GM18907 (cell line): ENCODE results near the gene C12orf50.
"Not testable (repeated sequence)": the region's sequence is repeated elsewhere in the genome, so short reads cannot be mapped to it uniquely, and the experiment has no call there.

Experiments used
- ATAC-seq: cut with Tn5 transposase; IDR thresholded peaks from one replicate; pipeline ENCODE4 v1.9.1; 2021; ENCODE audit warnings: mild to moderate bottlenecking, moderate library complexity; ENCODE audit not compliant: unreplicated experiment

The C12orf50 gene, protein sequence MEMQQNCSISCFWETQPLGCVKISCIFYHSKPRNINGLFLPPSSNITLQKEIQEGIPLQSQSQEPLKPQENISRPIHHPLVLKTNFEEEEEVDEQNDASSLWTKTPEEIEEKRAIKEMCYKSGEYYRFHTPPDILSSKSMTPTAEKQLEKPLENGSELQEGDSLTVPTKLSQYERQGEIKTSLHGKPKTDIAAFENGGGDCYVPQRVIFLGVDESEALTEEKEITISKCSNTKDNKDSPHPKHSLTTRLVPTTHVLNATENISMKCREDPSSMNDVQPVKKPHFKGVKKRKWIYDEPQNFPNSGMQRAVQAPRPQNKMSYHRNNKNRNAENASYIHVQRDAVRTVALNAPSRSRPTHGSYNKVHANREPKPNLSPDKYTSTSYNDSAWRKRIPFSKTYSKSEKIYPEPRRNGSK

DNA sequence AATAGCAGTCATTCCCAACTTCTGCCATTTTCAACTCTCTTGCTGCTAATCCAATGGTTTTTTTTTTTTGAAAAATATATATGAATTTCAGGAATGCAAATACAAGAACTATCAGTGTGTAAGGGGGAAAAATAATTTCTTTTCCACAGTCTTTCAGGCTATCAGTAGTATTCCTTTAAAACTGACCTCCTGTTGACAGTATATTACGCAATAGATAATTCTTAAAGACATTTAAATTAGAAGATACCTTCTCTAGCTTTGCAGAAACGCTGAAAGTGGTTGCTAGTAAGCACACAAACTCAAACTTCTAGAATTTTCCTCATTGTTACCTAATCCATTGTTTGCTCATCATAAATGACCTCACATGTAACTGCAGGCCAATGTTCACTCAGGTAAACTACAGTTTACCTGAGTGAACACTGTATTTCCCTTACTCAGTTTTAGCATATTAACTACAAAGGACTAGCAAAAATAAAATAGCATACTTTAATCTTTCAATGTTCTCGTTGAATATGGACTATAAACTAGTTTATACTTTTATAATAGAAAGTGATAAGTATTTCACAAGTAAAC, at the start of gene C12orf50:
Gene C12orf50 (minus strand): TSS at position 309 of the 573 bp plus-strand sequence. CDS start 2,439 bp downstream, outside the sequence.
- no peak for ATAC-seq

DNA sequence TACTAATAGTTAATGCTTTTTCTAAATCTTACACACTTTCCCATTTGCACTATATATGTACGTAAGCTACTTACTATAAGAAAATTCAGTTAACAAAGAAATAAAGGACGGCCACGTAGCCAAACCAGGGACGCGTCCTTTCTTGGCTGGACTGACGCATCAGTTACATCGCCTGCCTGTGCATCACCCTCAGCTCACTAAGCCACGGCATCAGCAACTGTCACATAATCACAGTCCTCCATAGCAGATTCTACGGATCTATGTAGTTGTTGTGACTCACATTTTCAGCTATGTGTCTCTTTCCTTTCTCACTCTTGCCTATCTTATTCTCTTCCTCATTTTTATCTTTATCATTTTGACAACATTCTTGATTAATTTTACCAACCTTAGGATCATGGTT, 38.1 kb upstream of the C12orf50 start:
- no peak for ATAC-seq

DNA sequence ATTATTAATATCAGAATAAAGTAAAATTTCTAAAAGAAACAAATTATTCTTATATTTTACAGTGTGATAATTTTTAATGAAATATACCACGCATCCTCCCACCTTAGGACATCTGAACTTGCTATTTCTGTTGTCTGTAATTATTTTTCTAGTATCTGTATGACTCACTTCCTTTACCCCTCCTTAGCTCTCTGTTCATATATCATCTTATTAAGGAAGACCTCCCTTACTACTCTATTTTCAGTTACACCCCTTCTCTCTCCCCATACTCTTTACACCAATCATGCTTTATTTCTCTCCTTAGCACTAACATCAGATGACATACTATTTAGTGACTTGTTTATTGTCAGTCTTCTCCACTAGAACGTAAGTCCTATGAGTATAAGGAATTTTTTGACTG, 34.2 kb upstream of the C12orf50 start:
- peak; percentile 92 for ATAC-seq

DNA sequence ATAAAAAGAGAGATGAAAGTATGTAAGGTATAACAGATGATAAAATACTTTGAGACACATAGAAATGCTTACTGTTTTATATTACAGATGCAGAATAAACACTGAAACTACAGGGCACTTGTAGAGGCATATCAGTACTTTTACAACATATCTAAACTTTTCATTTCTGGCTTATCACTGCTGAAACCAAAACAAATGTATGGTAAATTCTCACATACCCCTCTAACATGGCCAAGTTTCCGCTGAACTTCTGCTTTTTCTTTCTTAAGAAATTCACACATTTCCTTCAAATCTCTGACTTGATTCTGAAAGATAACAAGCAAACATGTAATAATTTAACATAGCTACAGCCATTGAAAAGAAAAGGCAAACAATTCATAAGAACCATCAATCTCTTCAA, 33.3 kb upstream of the C12orf50 start:
- ATAC-seq, result peak; percentile 60

DNA sequence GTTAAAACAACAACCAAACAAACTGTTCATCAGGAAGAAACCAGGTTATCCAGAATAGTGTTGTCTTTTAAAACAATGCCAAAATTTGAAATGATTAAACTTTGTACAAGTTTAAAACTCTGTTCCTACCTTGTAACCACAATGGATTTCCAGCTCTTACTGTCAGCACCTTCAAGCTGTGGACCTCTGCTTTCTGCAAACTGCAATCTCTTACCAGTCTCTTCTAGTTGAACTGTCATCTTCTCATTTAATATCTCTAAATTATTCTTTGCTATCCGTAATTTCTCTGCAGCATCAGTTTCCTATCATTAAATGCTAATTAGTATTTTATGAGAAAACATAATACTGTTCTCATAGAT, 29.5 kb upstream of the C12orf50 start:
- ATAC-seq, result no peak

DNA sequence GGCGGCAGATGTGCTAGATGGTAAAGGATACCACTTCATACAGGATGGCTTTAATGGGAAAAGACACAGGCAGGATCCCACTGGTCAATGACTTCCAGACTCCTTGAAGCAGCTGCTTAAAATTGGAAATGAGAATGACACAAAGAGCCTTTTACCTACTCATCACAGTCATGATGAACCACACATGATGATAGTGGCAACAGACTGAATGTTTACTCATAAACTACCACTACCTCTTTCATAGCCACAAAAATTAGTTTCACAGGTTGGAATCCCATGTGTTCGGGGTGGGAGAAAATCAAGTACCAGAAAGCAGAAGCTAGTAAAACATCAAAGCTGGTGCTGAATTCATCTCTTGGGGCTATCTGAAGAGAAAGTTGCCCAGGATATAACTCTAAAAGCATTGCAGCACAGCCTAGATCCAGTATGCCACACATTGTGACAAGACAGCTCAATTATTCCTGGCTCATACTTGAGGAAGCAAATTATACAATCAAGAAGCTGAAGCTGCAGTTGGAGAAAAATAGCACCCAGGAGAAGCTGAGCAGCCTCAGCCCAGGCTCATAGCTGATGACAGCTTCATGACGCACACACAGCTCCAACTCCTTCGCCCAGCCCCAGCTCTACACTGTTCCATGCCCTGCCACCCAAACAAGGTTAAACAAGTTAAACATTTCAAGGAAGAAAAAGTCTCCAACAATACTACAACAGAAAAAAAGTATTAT, 29.0 kb upstream of the C12orf50 start:
- ATAC-seq, result peak; percentile 46

DNA sequence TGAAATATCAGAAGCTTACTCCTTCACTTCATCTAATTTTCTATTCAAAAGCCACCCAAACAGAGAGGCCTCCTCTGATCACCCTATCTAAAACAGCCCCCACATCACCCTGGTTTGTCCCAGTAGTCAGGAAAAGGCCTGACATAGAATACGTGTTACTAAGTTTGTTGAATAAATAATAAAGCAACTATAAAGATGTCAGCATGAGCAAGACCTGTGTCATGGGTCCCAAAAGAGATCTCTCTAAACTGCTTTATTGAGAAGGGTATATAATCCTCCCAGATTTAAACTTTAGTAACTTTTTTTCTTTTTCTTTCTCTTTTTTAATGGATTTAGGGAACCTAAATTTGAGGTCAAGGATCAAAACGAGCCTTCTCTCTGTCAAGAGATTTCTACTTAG, 27.4 kb upstream of the C12orf50 start:
- no peak for ATAC-seq

DNA sequence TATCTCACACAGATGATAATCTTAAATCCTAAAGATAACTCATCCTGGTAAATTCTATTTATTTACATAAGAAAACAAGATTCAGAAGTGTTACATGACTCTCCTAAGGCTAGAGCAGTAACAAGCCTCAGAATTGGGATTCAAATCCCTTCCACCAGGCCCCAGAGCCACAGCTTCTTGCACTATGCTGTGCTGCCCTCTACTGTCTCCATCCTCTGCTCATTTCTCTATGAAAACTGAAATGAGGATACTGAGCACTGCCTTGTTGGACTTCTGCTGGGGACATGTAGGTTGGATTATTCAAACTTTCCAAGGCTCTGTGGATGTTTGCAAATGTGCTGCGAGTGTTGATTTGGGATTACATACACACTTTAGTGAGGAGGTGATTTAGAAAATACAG, 23.5 kb upstream of the C12orf50 start:
- peak; percentile 48 for ATAC-seq

DNA sequence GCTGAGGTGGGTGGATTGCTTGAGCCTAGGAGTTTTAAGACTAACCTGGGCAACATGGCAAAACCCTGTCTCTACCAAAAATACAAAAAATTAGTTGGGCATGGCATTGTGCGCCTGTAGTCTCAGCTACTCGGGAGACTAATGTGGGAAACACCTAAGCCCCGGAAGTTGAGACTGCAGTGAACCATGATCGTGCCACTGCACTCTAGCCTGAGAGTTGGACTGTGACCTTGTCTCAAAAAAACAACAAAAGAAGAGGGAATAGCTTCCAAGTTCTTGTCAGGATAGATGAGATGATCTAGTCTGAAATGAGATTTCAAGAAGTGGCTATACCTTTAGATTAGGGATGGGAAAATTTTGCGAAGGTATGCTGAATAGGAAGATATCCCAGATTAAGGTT, 14.8 kb upstream of the C12orf50 start:
- ATAC-seq, result no peak

DNA sequence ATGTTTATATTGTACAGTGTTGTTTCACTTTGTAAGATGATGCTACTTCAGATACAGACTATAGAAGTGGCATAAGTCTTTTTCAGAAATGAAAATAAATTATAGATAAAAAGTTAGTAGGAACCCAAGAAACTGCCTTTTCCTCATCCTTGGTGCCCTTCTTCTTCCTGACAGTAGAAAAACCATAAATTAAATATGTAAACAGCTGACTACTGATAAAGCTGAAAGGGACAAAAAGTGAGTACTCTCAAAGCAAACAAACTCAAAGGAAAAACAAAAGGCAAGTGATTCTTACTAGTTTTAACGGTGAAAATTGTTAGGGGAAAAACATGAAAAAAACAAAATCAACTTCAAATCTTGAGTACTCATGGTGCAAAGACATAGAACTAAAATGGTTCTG, 8.6 kb upstream of the C12orf50 start:
- no peak for ATAC-seq

DNA sequence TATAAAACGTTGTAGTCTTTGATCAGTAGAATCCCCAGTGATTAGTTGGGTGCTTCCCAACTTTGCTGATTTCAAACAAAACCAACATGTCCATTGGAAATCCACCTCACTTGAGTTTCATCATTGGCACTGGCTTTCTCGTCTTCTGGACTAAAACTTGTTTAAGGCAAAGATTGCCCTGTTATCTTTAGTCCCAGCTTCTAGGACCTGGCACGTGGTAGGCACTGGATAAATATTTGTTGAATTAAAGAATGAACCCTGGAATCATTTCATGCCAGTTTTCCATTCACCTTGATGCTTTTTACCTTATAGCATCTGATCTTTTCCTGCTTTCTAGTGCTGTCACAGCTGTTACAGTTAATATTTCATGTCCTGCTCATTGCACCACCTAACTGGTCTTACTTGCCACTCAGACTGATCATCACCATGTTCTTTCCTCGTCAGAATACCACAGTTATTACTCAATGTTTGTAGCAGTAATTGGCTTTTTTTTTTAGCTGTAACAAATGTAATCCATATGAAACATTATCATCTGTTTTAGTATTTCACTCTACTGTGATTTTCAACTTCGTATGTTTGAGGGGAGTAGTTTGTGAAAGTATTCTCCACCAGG, 7.3 kb upstream of the C12orf50 start:
- no peak for ATAC-seq

DNA sequence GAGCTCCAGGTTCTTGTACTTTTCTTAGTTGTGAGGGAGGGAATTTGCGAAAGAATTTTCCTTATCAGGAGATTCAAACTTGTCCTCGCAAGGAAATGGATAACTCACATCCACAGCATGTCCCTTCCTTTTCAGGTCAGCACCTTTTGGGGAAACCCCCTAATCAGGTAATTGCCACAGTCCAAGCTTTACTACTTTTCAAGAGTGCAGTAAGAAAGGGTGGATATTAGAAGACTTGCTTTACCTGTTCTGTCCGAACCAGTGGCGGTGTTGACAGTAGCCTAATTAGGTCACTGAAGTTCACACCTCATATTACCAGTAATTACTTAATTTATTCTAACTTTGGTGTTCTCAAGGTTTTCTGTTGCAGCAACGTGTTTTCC, 6.7 kb upstream of the C12orf50 start:
- ATAC-seq, result peak; percentile 30

DNA sequence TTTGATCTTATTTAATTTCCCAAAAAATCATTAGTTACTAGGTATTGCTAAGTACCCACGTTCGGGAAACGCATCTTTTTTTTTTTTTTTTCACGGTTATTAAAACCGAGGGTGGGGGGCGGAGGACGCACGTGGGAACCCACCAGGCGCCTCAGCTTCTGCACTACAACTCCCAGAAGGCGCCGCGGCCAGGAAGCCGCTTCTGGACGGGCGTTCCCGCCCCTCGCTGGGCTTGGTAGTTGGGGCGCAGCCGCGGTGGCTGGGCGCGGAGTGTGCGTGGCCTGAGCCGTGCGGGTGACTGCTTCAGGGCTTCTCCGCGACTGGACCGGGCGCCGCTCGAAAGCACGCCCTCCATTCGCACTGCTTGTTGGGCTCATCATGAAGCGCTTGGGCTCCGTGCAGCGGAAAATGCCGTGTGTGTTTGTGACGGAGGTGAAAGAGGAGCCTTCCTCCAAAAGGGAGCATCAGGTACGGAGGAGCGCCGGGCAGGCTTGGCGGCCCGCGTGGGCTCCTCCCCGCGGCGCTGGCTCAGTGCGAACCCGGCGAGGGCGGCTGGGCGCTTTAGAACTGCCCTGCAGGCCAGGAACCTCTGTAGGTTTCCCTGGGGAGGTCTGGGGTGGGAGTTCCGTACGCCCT, 6.2 kb upstream of the C12orf50 start:
- ATAC-seq, result peak; percentile 100

DNA sequence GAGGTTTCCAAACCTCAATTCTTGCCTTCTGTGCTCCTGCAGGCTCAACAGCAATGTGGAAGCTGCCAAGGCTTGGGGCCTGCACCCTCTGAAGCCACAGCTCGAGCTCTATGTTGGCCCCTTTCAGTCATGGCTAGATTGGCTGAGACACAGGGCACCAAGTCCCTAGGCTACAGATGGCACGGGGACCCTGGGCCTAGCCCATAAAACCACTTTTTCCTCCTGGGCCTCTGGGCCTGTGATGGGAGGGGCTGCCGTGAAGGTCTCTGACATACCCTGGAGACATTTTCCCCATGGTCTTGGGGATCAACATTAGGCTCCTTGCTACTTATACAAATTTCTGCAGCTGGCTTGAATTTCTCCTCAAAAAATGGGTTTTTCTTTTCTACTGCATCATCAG, 2.0 kb upstream of the C12orf50 start:
- not testable (repeated sequence) for ATAC-seq

DNA sequence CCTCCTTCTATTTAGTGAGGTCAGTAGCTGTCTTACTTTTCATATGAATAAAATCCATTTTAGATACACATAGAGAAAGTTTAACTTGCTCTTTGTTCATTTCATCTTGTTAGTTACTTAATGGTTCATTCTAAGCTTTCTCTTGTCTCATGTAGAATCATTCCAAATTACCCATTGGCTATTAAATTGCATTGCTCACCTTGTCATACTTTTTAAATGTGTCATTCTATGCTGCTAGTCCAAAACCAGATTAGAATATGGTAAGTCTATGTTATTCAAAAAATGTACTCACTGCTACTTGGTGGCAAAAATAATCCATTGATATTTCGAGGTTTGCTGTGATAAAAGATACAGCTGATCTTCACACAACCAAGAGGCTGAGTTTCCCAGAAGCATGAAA, 3.0 kb downstream of the C12orf50 start:
- ATAC-seq, result no peak

DNA sequence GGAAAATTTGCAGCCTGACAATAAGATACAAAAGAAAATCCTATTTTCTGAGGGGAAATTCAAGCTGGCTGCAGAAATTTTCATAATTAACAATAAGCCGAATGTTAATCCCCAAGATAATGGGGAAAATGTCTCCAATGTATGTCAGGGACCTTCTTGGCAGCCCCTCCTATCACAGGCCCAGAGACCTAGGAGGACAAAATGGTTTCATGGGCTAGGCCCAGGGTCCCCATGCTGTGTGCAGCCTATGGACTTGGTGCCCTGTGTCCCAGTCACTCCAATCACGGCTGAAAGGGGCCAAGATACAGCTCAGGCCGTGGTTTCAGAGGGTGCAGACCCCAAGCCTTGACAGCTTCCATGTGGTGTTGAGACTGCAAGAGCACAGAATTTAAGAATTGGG, 11.2 kb downstream of the C12orf50 start:
- no peak for ATAC-seq

DNA sequence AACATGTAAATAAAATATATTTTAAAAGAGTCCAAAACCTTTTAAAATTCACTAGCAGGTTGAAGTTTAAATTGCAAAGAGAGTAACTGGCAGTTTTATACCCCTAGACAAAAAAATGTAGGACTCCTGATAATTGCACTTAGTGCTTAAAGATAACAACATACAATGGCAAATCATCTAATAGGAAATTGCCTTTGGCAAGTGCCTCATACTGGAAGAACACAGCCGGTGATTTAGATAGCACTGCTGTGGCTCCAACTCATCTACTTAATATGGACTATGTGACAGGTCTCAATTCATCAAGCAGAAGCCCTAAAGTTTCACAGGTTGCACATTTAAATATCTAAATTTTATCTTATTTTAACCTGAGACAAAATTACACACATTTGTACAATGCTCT, 13.4 kb downstream of the C12orf50 start:
- no peak for ATAC-seq

DNA sequence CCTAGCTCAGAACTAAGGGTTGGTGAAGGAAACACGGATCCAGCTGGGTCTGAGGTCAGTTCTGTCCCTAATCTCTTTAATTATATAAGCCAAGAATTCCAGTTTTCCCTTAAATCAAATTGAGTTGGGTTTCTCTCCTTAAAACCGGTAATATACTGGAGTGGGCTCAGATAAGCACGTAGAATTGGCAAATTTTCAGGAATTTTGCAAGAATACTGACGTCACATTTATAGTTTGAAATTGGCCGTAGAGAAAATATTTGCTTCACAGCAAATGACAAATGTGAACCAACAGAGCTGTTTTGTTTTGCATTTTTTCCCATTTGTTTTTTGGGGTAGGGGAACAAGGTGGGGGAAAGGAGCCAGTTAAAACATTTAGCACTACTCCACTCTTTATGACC, 17.4 kb downstream of the C12orf50 start:
- no peak for ATAC-seq

DNA sequence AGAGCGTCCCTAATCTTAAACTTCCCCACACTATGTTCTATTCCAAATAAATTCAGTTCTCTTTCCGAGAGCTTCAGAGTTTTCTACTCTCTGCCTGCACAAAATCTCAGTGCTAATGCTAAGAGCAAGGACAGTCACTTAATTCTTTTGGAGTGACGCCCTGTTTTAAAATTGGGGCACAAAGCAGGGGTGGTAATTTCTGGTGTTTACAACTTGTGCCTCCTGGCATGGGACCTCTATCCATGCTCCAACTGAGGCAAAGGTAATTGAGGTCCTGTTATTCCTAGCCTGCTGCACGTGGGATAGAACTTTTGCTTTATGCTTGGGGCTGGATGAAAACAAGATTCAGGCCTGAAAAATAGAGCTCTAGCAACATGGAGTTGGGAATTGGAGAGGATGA, 22.9 kb downstream of the C12orf50 start:
- no peak for ATAC-seq

DNA sequence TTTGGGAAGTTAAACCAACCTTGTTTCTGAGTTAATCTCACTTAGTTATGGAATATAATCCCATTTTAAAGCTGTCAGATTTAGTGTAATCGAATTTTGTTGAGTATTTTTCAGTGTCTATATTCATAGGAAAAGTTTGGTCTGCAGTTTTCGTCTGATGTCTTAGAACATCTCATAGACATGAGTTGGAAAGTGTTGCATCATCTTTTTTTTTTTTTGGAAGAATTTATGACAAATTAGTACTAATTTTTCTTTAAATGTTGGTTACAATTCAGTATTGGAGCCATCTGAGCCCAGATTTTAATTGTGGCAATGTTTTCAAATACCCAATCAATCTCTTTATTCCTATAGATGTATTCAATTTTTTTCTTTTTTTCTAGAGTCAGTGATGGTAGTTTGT, 27.9 kb downstream of the C12orf50 start:
- no peak for ATAC-seq

DNA sequence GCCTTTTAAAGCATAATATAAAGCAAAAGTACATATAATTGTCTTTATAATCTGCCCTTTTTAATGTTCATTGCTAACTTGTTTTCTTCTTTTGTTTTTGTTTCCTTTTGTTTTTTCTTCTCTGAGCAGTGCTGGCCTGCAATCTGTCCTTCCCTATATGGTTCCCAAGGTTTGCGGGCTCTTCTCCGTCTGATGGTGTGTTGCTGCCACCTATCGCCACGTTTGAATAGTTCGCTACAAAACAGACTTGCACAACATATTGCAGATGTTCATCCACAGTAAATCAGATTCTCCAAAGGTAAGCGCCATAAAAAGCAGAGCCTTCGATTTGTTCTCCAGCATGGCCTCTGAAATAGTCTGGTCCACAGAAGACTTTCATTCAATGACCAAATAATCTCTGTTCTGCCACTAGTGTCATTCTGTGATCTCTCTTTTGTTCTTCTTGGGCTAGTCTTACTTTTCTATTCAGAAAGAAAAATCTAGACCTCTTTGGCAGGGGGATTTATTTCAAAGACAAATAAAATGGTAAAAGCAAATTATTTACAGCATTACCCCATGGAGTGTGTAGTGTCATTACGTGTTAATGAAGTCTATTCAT, 33.5 kb downstream of the C12orf50 start:
- ATAC-seq, result peak; percentile 94
